SK-N-MC (cell line): ENCODE data around the gene DOCK10.

Experiments
- DNase-seq: peaks from one replicate; pipeline ENCODE4 v3.0.0-alpha.2; 2011; ENCODE audit warnings: low read depth, low spot score
- H3K27ac ChIP-seq: fragments of 200-600 bp; sonication (generic); 2 replicates; pipeline ENCODE4 v1.5.1; 2016; ENCODE audit warnings: mixed run types
- H3K36me3 ChIP-seq: fragments of 200-600 bp; sonication (generic); 2 replicates; pipeline ENCODE4 v1.6.1; 2017; ENCODE audit warnings: antibody characterized with exemption, low read length, mixed read lengths; ENCODE audit not compliant: insufficient read depth
- H3K4me3 ChIP-seq: fragments of 200-600 bp; sonication (generic); 2 replicates; pipeline ENCODE4 v1.5.1; 2016
- H3K9ac ChIP-seq: fragments of 200-600 bp; sonication (generic); 2 replicates; pipeline ENCODE4 v1.8.0; 2017; ENCODE audit warnings: mixed run types, mixed read lengths; ENCODE audit not compliant: insufficient read length
- H3K9me3 ChIP-seq: fragments of 200-600 bp; sonication (generic); 2 replicates; pipeline ENCODE4 v1.6.1; 2017; ENCODE audit warnings: low read depth, mild to moderate bottlenecking, antibody characterized with exemption, low read length, moderate library complexity, mixed read lengths
- EZH2 ChIP-seq: fragments of 200-600 bp; sonication (generic); IDR thresholded peaks from one replicate; pipeline ENCODE4 v1.6.1; 2017; ENCODE audit warnings: antibody characterized with exemption
- FOXP2 ChIP-seq: optimal IDR thresholded peaks from 2 replicates; pipeline ENCODE3; 2011; ENCODE audit warnings: mild to moderate bottlenecking, moderate library complexity; ENCODE audit not compliant: insufficient read depth; ENCODE audit errors: extremely low read length, control extremely low read depth
- POLR2AphosphoS5 ChIP-seq: IDR thresholded peaks from 2 replicates; pipeline ENCODE4 v1.6.1; 2012; ENCODE audit warnings: mild to moderate bottlenecking, low read depth, low read length, borderline replicate concordance

DOCK10 gene

GRCh38 chr2:224847961-224848850, 194.1 kb downstream of the DOCK10 start:
- peak; percentile 86 for DNase-seq
- no peaks in the 10 kb centered on the region for H3K36me3 ChIP-seq
- TF ChIP-seq POLR2AphosphoS5 (peak; percentile 24; the same call in 1 of the 2 replicates), FOXP2 (no peak)
- no peak overlapping the region for H3K9ac ChIP-seq
- no peaks in the 10 kb centered on the region for H3K9me3 ChIP-seq
- no peak overlapping the region for H3K4me3 ChIP-seq
- no peak overlapping the region for H3K27ac ChIP-seq

- no peak overlapping the region for H3K4me3 ChIP-seq
- no peak for TF ChIP-seq EZH2
- no peak for TF ChIP-seq POLR2AphosphoS5
- TF ChIP-seq FOXP2, result no peak
- DNase-seq, result no peak
- no peak overlapping the region for H3K9ac ChIP-seq
- no peaks in the 10 kb centered on the region for H3K9me3 ChIP-seq
- H3K27ac ChIP-seq, result no peak overlapping the region
- no peaks in the 10 kb centered on the region for H3K36me3 ChIP-seq
Observed at GRCh38 chr2:224847381-224847780, 194.9 kb downstream of the DOCK10 start.

- no peak for TF ChIP-seq POLR2AphosphoS5
- TF ChIP-seq EZH2, result no peak
- no peak for TF ChIP-seq FOXP2
- Histone ChIP-seq H3K4me3 (no peak overlapping the region), H3K9ac (no peak overlapping the region), H3K27ac (no peak overlapping the region), H3K9me3 (no peaks in the 10 kb centered on the region), H3K36me3 (no peaks in the 10 kb centered on the region)
- DNase-seq, result no peak
Observed at GRCh38 chr2:224846686-224847085, 195.6 kb downstream of the DOCK10 start.

GRCh38 chr2:224846161-224846560, 196.1 kb downstream of the DOCK10 start:
- no peaks in the 10 kb centered on the region for H3K36me3 ChIP-seq
- no peak for DNase-seq
- H3K9me3 ChIP-seq, result no peaks in the 10 kb centered on the region
- no peak overlapping the region for H3K4me3 ChIP-seq
- no peak overlapping the region for H3K27ac ChIP-seq
- no peak for TF ChIP-seq POLR2AphosphoS5
- no peak overlapping the region for H3K9ac ChIP-seq

GRCh38 chr2:224843141-224843540, 199.1 kb downstream of the DOCK10 start:
- no peak for TF ChIP-seq EZH2
- no peak for TF ChIP-seq POLR2AphosphoS5
- no peak for TF ChIP-seq FOXP2
- no peak overlapping the region for H3K9ac ChIP-seq
- H3K9me3 ChIP-seq, result no peaks in the 10 kb centered on the region
- H3K36me3 ChIP-seq, result no peaks in the 10 kb centered on the region
- H3K4me3 ChIP-seq, result no peak overlapping the region
- no peak for DNase-seq
- no peak overlapping the region for H3K27ac ChIP-seq

GRCh38 chr2:224841910-224842309, 200.4 kb downstream of the DOCK10 start:
- Histone ChIP-seq H3K4me3 (no peak overlapping the region), H3K27ac (no peak overlapping the region), H3K9me3 (no peaks in the 10 kb centered on the region), H3K36me3 (no peaks in the 10 kb centered on the region), H3K9ac (no peak overlapping the region)
- DNase-seq, result no peak
- TF ChIP-seq EZH2, result no peak
- no peak for TF ChIP-seq FOXP2
- TF ChIP-seq POLR2AphosphoS5, result no peak

- no peaks in the 10 kb centered on the region for H3K36me3 ChIP-seq
- TF ChIP-seq POLR2AphosphoS5, result no peak
- no peak for TF ChIP-seq EZH2
- TF ChIP-seq FOXP2, result no peak
- H3K27ac ChIP-seq, result no peak overlapping the region
- H3K9me3 ChIP-seq, result no peaks in the 10 kb centered on the region
- H3K9ac ChIP-seq, result no peak overlapping the region
- no peak for DNase-seq
- H3K4me3 ChIP-seq, result no peak overlapping the region
Observed at GRCh38 chr2:224838335-224838734, 203.9 kb downstream of the DOCK10 start.

- no peak overlapping the region for H3K9ac ChIP-seq
- H3K4me3 ChIP-seq, result no peak overlapping the region
- DNase-seq, result no peak
- no peak overlapping the region for H3K27ac ChIP-seq
- H3K36me3 ChIP-seq, result no peaks in the 10 kb centered on the region
- TF ChIP-seq POLR2AphosphoS5 (no peak), EZH2 (no peak), FOXP2 (no peak)
- H3K9me3 ChIP-seq, result no peaks in the 10 kb centered on the region
Observed at GRCh38 chr2:224837558-224837957, 204.7 kb downstream of the DOCK10 start.

GRCh38 chr2:224837066-224837465, 205.2 kb downstream of the DOCK10 start:
- no peak overlapping the region for H3K9ac ChIP-seq
- no peak overlapping the region for H3K27ac ChIP-seq
- no peak for DNase-seq
- H3K4me3 ChIP-seq, result no peak overlapping the region
- H3K9me3 ChIP-seq, result no peaks in the 10 kb centered on the region
- H3K36me3 ChIP-seq, result no peaks in the 10 kb centered on the region
- TF ChIP-seq FOXP2, result no peak
- TF ChIP-seq POLR2AphosphoS5, result no peak
- no peak for TF ChIP-seq EZH2

- H3K9ac ChIP-seq, result no peak overlapping the region
- H3K9me3 ChIP-seq, result no peaks in the 10 kb centered on the region
- H3K4me3 ChIP-seq, result no peak overlapping the region
- no peak for DNase-seq
- H3K36me3 ChIP-seq, result no peaks in the 10 kb centered on the region
- no peak overlapping the region for H3K27ac ChIP-seq
- TF ChIP-seq POLR2AphosphoS5, result no peak
- TF ChIP-seq FOXP2, result no peak
- no peak for TF ChIP-seq EZH2
Observed at GRCh38 chr2:224836263-224836662, 206.0 kb downstream of the DOCK10 start.
